ENCODE measurements around the gene ENOX1. TPM values are rescaled to one million over a fixed set of nuclear protein-coding genes. Genes with fewer than 3 reads are reported as not detected.

ENOX1 gene
- total RNA-seq, 1 donor from 2014 or later: 9.7 TPM

GRCh38 chr13:43737392-43737923 lies 49.3 kb downstream of the ENOX1 start:
- DNase-seq: no peak

GRCh38 chr13:43732726-43733125 lies 54.0 kb downstream of the ENOX1 start:
- DNase-seq: no peak

GRCh38 chr13:43731296-43731695 lies 55.5 kb downstream of the ENOX1 start:
- no peak for DNase-seq

DNA sequence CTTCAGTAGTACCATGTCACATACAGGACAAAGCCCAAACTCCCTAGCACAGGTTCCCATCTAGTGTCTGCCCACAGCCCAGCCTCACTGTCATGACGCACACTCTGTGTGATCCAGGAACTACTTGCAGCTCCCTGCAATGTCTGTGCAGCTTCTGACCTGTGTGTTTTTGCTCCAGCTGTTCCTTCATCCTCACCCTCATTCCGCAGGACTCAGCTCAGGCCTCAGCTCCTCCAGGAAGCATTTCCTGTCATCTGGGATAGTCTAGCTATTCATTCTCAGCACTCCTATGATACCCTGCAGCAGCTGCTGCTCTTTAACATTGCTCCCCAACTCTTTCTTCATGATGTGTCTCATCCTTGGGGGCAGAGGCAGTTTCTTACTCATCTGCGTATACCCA lies 56.1 kb downstream of the ENOX1 start:
- no peak for DNase-seq

DNA sequence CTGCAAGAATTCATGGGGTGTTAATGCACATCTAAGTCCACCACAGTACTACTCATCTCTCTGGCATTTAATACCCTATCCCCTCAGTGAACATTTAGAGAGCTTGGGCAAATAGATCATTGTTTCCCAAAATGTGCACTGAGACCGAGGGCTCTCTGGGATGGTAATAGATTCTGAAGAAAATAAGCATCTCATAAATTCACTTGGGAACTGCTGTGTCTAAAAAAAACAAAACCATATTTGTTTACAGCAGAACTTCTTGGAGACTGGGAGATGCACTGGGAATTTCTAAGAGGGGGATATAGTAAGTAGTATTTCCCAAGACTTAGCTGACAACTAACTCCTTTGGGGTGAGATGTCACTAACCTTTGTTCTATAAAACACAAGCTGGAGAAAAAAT lies 58.4 kb downstream of the ENOX1 start:
- no peak for DNase-seq

- no peak for DNase-seq
These were observed 58.9 kb downstream of the ENOX1 start for GRCh38 chr13:43727856-43728255.

DNA sequence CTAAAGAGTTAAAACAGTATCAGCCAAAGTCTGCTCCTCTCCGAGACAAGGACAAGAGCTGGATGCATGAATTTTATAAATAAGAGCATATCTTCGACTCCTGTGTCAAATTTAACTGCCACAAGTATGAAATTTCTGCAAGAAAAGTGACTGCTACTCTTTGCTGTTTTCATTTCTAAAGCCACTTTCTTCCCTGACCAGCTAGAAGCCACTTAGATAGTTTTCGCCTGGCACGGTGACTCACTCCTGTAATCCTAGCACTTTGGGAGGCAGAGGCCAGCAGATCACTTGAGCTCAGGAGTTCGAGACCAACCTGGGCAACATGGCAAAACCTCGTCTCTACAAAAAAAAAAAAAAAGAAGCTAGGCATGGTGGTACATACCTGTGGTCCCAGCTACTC lies 61.3 kb downstream of the ENOX1 start:
- no peak for DNase-seq

GRCh38 chr13:43720780-43721397 lies 65.9 kb downstream of the ENOX1 start:
- DNase-seq: no peak

DNA sequence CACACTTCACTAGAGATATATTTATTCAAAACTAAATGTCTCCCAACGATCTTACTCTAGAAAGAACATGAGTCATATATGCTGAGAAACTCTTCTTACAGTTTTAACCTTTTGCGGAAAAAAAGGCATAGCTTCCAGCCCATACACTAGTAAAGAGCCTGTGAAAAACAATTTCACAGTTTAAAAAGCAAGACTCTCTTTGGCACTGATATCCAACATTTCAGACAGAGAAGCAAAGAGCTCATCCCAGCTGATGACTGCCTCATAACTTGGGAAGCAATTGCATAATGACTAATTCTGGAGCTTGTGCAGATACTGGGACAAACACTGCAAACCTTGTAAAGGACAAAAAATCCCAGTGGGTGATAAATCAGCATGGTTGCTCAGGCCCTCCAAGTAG lies 88.0 kb downstream of the ENOX1 start:
- peak; percentile 47 for DNase-seq

GRCh38 chr13:43698009-43698408 lies 88.8 kb downstream of the ENOX1 start:
- no peak for DNase-seq

DNA sequence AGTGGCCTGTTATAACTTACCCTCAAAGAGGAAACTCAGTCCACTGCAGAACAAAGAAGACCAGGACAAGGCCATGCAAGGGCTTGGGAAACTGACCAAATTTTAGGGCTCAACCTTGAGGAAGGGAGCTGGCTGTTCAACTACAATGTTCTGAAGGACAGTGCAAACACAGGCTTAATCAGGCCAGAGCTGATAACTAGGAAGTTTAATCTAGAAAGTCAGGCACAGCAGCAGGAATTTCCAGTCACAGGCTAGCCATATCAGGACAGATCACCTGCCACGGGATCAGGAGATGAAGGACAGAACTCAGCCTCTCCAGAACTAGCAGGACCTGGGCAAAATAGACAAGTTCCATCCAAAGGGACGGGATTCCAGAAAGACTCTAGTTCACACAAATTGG lies 89.4 kb downstream of the ENOX1 start:
- no peak for DNase-seq

DNA sequence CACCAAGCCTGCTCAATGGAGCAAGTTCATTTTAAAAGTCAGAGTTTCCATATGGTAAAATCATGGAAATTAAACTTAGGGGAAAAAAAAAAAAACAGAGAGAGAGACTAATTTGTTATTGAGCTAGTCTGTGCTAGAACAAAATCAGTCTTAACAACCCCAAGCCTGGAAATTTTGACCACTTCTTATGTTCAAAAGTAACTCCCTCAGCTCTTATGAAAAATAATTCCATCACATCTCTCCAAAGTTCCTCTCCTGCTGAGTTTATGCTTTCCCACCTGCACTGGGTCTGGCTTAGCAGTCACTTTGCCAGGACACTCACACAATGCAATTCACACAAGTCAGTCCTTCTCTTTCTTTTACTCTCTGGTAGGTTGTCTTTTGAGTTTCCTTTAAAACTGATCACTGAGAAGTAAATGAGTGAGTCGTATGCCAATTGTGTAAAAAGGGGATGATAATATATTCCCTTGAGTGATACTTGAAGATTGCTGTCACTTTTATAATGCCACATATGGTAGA lies 92.6 kb downstream of the ENOX1 start:
- DNase-seq: no peak

DNA sequence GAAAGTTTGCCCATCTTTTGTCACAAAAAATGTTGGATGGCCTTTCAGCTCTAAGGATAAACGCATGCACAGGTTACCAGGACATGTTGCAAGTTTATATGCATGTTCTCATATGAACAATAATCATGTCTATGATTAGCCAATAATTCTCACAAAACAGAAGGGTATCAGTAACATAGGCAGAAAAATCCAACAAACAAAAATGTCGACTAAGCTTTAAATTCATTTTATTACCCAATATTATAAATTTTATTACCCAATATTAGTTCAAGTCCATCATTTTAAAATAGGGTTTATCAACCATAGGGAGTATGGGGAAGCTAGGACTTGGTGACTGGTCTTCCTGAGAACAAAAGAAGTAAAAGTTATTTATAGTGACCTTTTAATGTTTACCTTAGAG lies 93.1 kb downstream of the ENOX1 start:
- no peak for DNase-seq

GRCh38 chr13:43688227-43688907 lies 98.4 kb downstream of the ENOX1 start:
- DNase-seq: no peak

DNA sequence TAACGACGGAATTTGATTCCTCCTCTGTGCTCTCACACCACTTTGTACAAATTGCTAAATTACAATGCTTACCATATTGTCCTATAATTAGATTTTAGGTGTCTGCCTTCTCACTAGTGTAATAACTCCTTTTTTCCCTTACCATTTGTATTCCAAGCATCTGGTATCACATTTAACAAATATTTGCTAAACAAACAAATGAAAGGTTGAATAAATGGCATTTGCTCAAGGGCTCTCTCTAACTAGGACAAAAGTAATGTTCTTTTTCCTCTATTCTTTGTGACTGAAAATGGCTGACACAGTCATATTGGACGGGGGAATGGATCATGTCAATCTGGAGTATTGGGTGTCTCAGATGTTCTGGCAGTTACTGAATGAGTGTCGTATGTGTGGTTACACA lies 99.7 kb downstream of the ENOX1 start:
- no peak for DNase-seq

DNA sequence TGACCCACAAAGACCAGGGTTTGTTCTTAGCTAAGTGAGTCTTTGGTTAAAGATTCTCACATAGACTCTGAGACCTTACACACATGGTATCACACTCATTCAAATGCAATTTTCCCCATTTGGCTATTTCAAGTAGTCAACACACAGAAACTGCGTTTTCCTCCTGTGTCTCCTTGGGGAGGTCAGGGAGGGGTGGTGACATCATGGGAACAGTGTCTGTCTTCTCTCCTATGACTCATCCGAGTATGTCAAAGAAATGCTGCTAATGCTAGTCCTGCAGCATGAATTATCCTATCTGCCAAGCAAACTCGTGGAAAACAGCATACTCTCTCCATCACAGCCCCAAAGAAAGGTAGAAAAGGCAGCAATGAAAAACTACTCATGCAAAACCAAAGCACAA lies 100.2 kb downstream of the ENOX1 start:
- DNase-seq: peak; percentile 79

DNA sequence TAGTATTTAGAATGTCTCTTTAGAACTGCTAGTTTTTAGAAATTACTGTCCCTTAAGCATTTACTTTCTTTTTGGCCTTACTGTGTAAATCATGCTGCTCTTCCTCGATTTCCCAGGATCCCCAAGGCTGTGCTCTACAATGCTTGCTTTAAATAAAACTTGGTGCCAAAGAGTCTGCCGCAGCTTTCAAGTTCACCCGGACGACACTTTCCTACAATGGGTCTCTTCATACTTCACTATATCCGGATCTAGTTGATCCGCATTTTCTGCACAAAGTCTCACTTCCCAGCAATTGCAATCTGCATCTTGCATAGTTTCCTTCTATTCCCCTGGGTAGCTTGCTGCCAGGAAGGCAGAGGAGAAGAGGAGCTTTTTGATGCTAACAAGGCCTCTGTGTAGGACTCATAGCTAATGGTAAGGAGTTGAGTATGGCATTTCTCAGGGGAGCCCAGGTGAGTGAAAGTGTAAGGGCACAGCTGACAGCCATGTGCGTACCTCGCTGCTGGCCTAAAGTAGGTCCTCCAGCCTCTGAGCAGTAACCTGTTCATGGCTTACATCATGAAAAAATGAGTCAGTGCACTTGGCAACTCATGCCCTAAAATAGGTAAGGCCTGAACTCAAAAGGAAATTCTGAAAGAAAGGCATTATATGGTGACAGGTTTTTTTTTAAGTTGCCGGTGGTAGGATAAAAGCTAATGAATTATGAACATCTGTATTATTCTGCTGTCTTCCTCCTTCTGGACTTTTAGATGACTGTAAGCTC lies 101.6 kb downstream of the ENOX1 start:
- no peak for DNase-seq

- DNase-seq: no peak
These were observed 104.1 kb downstream of the ENOX1 start for GRCh38 chr13:43682701-43683100.

- DNase-seq: no peak
These were observed 110.5 kb downstream of the ENOX1 start for GRCh38 chr13:43676320-43676719.

DNA sequence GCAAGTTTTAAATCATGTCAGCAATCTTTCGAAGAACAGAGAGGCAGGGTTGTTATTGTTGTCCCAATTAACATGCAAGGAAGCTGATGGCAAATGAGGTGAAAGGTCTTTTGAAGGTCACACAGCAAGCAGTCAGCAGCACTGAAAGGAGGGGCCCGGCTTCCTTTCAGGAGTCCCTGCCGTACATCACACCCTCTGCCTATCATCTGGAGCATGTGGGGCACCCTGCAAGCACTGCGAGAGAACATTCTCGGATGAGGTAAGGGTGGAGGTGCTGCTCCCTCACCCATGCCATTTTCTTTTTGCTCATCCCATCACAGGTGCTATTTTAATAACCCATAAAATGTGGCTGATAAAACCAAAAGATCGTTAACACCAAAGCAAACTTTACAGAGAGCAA lies 111.2 kb downstream of the ENOX1 start:
- DNase-seq: no peak

DNA sequence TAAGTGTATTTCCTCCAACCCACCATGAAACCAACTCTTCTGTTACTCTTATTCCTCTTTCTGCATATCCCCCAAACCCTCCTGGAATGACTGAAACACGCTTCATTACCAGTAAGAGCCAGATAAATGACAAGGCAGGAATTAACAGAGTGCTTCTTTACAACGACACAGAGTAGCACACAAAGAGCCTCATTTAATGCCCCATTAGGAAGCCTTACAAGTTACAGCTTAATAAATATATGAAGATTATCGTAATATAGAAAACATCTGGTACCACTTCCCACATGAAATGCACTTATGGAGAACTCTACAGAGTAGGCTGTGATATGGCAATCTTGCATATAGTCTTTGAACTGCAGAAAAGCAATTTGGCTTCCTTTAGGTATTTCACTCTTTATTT lies 116.8 kb downstream of the ENOX1 start:
- DNase-seq: no peak

DNA sequence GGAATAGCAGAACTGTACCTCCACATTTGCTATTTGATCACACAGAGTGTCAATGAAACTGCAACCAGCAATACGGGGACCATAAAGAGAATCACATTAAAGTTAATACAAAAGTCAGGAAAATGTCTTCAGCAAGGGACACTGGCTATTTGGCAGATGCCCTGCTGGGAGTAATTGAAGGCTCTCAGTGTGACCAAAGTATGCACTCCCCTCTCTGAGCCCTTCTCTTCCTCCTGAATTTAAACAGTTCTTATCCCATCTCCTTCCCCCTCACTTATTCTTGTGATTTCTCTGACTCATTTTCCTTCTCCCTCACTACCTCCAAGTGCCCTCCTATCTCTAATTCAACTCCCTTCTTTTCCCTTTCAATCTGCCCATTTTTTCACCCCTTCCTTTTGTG lies 117.7 kb downstream of the ENOX1 start:
- DNase-seq: no peak

DNA sequence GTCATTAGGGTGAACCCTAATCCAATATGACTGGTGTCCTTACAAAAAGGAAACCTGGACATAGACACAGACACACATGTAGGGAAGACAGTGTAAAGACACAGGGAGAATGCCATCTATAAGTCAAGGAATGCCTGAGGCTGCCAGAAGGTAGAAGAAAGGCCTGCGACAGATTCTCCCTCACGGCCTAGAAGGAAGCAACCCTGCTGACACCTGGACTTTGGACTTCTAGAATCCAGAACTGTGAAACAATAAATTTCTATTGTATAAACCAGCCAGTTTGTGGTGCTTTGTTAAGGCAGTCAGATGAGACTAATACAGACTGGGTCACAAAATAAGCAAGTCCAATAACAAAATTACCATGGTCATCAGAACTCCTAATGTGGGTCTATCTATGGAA lies 120.4 kb downstream of the ENOX1 start:
- no peak for DNase-seq

Measured in skin of body (tissue), 2 donors.